Posterior cingulate gyrus (tissue), 11 donors: Measurements from ENCODE around the gene NKAIN4.

Experiments used
- DNase-seq, 10 donors: peaks; one replicate each; pipeline versions ENCODE4 v3.0.0 to v3.0.0-alpha.2; 2020 to 2021; ENCODE audit warnings: mixed read lengths in 3 of 10
- intact Hi-C: fragments of 100-400 bp; cut with DNase I; formaldehyde crosslinking; loops from one replicate; pipeline ENCODE4 v1.15.1; 2023

NKAIN4 gene

DNA sequence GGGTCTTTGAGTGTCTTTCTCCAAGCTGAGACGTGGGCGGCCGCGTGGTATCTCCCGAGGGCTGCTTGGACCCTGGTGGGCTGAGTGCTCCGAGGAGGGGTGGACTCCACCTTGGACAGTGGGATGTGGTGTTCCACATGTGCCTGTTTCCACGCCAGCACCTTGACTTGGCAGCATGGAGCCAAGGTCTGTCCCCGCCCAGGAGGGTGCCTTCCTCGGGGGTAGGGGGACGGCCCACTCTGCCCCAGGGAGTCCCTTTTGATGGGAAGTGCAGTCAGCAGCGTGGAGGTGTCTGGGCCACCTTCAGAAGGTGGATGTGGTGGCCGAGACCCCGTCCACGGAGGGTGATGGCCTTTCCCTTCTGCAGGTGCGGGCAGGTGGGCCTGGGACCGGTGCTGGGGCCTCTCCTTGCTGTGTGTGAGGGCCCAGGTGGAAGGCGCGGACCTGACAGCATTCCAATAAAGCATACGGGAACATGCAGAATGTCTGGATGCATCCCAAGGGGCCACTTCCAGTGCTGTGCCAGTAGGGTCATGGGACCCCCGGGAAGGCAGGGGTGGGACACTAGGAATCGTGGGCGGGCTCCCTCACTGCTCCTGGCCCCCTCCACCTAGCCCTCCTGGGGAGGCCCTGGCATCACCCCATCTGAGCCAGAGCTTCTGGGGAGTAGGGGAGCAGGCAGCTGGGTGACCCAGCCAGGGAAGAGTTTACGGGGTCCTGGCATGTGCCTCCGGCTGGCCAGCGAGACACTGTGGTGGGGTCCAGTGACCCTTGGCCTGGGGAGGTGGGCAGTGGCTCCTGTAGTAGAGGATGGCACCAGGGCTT is 35.3 kb upstream of the NKAIN4 start:
- DNase-seq = peak in 4 of 10 donors; percentile 4 to 79 (median 54)
- intact Hi-C loops = no loop called here

DNA sequence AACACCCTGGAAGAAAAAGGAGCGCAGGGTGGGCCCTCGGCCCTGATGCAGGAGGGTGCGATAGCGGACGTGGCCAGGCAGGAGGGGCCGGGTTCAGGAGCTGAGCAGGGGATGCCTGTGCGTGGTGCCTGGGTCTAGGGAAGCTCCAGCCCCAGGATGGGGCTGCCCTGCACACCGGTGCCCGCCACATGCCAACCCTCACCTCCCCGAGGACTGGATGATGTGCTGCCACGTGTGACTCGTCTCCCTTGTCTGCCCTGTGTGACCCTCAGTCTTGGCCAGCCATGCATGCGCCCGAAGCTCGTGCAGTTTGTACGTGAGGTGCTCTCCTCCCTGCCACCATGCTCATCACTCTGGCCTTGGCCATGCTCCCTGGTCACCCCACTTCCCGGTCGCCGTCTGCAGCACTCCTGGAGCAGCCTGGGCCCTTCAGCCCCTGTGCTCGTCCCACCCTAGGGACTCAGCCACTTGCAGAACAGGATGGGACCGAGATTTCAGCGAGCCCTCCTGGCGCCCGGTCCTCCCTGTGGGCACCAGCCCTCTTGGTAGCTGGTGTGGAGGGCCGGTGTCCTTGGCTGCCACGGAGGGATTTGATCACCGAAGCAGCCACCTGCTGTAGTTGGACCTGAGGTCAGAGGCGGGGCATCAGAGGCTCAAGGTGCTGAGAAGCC is 34.5 kb upstream of the NKAIN4 start:
- intact Hi-C loops = no loop called here
- peak in 3 of 10 donors; percentile 67 to 79 (median 79) for DNase-seq

DNA sequence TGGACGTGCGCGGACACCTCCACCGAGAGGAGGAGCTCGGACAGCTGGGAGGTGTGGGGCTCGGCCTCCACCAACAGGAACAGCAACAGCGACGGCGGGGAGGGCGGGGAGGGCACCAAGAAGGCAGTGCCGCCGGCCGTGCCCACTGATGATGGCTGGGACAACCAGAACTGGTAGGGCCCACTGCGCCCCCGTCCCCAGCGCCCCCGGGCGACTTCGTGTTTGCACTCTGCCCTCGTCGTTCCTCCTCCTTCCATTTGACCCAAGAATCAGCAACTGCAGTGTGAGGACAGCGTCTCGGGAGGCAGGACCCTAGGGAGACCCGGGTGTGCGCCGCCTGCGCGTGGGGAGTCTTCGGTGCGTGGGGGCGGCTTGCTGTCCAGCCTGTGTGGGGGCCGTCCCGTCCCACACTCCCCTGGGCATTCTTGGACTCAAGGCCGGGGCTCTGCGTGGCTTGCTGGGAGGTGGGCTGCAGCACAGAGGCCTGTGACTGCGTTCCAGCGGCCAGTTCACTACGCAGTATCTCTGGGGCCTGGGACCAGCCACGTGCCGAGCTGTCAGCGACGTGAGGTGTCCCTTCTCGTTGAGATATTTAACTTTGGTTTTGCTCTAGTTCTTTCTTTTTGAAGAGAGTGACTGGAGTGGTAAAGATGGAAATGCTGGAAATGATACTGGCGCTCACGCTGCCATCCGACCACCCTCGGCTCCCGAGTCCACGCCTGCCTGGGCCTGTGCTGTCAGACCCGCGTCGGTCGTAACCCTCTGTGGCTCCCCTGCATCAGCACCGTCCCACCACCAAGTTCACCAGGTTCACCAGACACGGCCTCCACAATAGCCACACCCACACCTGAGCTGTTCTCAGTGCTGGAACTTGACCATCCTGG is 33.7 kb upstream of the NKAIN4 start:
- intact Hi-C loops = no loop called here
- DNase-seq = peak in 4 of 10 donors; percentile 3 to 73 (median 66)

DNA sequence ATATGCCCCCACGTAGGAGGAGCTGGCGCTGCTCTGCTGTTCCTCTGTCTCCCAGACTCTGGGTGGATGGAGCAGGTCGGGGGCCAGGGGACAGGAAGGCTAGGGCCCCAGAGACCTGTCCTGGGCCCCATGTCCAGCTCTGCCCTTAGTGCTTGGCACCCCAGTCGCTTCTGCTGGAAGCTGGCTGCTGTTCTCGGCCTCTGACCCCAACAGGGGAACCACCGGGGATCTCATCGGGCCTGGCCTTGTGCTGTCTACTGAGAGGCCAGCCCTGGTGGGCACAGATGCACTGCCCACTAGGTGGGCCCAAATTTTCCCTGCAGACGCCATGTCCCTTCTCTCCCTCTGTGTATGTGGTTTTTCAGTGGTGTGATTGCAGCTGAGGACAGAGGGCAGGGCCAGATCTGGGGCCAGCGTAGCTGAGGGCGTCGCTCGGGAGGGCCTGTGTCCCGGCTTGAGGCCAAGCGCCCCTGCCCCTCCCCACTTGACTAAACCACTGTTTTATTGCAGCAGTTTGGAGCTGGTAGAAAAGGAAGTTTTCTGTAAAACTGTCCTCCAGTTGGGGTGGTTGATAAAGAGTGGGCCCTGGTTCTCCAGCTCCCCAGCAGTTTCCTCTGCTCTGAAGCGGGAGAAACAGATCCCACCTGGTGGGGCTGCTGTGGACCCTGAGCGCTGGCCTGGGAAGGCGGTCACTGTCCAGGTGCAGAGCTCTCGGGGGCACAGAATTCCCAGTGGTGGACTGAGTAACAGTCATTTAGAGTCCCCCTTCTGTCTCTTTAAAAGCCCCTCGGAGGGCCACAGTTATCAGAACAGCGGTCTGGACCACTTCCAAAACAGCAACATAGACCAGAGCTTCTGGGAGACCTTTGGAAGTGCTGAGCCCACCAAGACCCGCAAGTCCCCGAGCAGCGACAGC is 32.8 kb upstream of the NKAIN4 start:
- intact Hi-C loops = no loop called here
- DNase-seq = peak in 4 of 10 donors; percentile 1 to 76 (median 45)

- intact Hi-C loops = no loop called here
- peak in 4 of 10 donors; percentile 4 to 81 (median 62) for DNase-seq
These were observed 31.7 kb upstream of the NKAIN4 start for GRCh38 chr20:63285636-63286615.

DNA sequence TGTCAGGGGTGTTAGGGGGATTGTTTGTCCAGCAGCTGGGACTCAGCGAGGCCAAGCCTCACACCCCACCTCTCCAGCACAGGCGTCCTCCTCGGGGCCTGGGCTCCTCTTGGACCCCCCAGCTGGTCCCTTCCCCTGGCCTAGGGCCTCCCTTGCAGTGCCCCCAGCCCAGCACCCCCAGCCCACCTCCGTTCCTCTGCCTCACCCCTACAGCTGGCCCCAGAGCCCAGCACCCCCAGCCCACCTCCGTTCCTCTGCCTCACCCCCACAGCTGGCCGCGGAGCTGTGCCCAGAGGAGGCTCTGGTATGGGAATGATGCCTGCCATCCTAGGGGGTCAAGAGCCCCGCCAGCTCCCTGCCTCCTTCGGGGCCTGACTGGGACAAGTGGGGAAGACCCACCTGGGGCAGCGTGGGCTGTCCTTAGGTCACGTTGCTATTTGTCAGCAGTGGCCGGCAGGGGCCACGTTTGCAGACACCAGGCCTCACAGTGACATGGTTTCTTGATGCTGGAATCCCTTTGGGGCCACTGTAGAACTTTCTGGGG is 30.8 kb upstream of the NKAIN4 start:
- intact Hi-C loops = no loop called here

DNA sequence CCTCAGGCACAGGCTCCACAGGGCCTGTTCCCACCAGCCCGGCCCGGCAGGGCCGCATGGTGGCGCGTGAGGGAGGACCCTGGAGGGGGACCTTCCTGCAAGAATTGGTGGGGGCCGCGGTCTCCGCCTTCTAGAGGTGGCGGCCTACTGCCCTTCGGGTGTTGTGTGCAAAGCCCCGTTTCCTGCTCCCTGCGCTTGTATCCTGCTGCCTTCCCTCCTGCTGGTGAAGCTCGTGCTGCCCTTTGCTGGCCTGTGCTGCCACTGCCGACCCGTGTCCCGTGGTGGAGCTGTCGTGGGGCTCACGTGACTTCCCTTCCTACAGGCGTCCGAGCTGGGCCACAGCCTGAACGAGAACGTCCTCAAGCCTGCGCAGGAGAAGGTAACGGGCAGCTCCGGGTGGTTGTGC is 30.3 kb upstream of the NKAIN4 start:
- intact Hi-C loops = no loop called here
- DNase-seq = peak in 3 of 10 donors; percentile 58 to 85 (median 75)

More for the DNA sequence above, 30.8 kb upstream of the NKAIN4 start:
- peak in 4 of 10 donors; percentile 3 to 73 (median 50) for DNase-seq

DNA sequence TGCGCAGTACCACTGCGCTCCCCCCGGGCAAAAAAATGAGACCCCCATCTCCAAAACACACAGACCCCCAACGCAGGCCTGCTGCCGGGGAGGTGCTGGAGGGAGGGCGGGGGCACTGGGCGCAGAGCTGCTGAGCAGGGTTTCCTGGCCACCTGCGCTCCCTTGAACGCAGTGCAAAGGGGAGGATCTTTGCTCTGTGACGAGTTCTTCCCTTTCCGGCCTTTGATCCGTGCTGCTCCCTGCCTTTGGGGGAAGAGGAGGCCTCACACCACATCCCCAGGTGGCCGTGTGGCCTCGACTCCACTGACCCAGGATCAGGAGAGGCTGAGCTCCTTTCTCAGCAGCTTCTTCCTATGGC is 29.8 kb upstream of the NKAIN4 start:
- no peak for DNase-seq
- intact Hi-C loops = no loop called here

- intact Hi-C loops = no loop called here
- DNase-seq = peak in 3 of 10 donors; percentile 52 to 78 (median 70)
These were observed 29.3 kb upstream of the NKAIN4 start for GRCh38 chr20:63283397-63284082.

- intact Hi-C loops = no loop called here
- DNase-seq = peak in 3 of 10 donors; percentile 37 to 78 (median 76)
These were observed 28.7 kb upstream of the NKAIN4 start for GRCh38 chr20:63282946-63283345.

DNA sequence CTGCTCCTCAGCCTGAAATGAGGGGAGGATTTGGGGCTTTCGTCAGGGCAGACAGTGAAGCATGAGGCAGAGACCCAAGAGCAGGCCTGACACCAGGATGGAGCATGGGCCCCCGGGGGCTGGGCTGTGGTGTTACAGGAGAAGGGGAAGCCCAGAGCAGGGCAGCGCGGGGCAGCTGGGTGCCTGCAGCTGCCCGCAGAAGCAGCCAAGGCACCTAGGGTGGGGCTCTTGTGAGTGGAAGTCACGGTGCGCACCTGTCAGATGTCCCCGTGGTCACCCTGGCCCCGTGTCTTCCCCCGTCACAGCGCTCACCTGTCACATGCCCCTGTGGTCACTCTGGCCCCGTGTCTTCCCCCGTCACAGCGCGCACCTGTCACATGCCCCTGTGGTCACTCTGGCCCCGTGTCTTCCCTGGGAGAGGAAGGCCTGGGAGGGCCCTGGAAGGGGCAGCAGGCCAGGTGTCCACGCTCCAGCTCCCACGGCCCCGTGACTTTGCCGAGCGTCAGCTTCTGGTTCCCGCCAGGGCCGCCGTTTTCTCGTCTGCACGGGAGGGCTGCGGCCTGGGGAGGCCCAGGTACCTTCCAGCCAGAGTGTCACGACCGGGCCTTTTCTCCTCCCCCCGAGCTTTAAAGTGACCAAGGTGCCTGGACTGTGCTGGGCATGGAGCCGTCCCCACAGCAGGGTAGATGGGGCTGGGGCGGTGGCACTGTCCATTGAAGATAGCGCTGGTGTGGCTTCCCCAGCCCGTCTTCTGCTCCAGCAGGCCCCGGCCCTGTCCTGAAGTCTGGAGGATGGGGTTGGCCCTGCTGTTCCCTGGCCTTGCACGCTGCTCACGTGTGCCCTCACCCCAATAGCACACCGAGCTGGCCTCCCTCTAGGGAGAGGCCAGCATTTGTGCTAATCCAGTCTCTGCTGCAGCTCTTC is 27.7 kb upstream of the NKAIN4 start:
- intact Hi-C loops = no loop called here
- peak in 4 of 10 donors; percentile 1 to 72 (median 64) for DNase-seq

DNA sequence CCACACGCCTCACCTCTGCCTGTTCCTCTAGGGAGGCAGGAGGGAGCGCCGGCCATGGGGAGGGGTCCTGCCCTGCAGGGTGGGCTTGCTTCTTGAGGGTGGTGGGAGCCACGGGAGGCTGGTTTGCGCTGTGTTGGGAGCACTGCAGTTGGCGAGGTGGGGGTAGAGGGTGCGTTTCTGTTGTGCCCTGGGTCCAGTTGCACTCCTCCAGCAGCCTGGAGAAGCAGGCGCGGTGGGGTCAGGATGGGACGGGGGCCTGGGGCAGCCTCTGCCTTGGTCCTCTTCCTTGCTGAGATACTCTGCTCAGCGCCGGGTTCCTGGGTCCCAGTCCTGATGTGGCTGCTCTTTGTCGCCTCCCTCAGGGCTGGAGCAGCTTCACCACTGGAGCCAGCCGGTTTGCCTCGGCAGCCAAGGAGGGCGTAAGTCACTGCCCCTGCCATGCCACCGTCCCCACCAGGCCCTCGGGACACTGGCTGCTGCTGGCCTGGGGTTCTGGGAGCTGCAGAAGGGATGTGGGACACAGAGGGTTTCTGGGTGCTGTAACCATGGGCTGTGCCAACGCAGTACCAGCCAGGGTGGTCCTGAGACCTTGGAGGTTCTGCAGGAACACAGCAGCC is 26.8 kb upstream of the NKAIN4 start:
- intact Hi-C loops = no loop called here
- peak in 4 of 10 donors; percentile 5 to 72 (median 60) for DNase-seq

DNA sequence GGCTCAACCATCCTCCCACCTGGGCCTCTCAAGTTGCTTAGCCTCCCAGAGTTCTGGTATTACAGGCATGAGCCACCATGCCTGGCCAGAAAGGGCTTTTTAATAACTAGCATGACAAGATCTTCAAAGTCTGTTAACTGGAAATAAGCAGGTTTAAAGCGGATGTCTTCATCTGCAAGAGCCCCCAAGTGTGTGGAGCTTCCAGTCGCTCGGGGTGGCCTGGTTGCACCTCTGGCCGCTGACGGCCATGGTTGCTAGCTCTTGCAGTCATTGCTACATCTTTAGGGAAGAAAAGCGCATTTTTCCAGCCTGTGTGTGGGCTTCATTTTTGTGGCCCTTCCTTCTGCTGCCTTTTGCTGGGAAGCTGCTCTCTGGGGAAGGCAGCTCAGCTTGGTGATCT is 26.1 kb upstream of the NKAIN4 start:
- peak in 3 of 10 donors; percentile 42 to 50 (median 45) for DNase-seq
- intact Hi-C loops = no loop called here

- DNase-seq = peak in 3 of 10 donors; percentile 29 to 67 (median 51)
- intact Hi-C loops = no loop called here
These were observed 25.7 kb upstream of the NKAIN4 start for GRCh38 chr20:63279931-63280330.

- peak in 3 of 10 donors; percentile 31 to 63 (median 35) for DNase-seq
- intact Hi-C loops = no loop called here
These were observed 24.4 kb upstream of the NKAIN4 start for GRCh38 chr20:63278661-63279060.
